ENCODE data around the gene JAZF1. TPM values are rescaled to one million over a fixed set of nuclear protein-coding genes. Genes with fewer than 3 reads are reported as not detected.
"Not testable (repeated sequence)": the region's sequence is repeated elsewhere in the genome, so short reads cannot be mapped to it uniquely, and the experiment has no call there.

Gene JAZF1
- total RNA-seq, 1 experiment from 2014 or later = 4.0 TPM

- DNase-seq (ENCODE audit: low read depth) = no peak
- in situ Hi-C loops (cut with HindIII; ENCODE audit: low pct_unique_long_range_greater_than_20kb, low sequenced_read_pairs) = no loop called here
Observed at GRCh38 chr7:27901028-27901760, 279.4 kb downstream of the JAZF1 start.

- in situ Hi-C loops (cut with HindIII; ENCODE audit: low pct_unique_long_range_greater_than_20kb, low sequenced_read_pairs) = no loop called here
- no peak for DNase-seq (ENCODE audit: low read depth)
Observed at GRCh38 chr7:27900006-27900405, 280.6 kb downstream of the JAZF1 start.

DNA sequence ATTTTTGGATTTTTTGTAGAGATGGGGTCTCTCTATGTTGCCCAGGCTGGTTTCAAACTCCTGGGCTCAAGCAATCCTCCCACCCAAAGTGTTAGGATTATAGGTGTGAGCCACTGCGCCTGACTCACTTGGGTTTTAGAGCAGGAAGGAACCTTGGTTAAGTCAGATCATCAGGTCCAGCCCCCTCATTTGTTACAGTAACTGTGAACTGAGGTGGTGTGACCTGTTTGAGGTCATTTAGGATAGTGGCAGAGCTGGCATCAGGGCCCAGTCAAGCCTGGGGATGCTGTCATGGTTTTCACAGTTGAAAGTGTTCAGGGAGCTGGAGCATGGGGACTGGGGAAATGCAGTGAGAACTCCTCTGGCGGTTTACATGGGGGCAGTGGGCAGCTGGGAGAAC is 281.0 kb downstream of the JAZF1 start:
- DNase-seq (ENCODE audit: low read depth) = no peak
- in situ Hi-C loops (cut with HindIII; ENCODE audit: low pct_unique_long_range_greater_than_20kb, low sequenced_read_pairs) = no loop called here

DNA sequence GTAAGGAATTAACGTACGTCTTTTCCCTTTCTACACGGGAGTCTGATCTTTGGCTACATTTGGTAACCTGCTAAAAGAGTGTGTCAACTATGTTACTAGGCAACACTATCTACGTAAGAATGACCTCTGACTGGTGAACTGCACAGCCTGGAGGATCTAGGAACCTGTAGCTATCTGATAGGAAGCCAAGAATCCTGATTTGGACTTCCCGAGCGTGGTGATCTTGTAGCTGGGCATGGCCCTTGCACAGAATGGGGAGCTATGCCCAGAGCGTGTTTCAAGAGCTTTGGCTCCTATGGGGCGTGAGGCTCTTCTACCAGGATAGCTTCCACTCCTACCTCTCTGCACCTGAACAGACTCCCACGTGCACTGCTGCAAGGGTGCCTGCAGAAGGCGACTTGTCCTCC is 283.2 kb downstream of the JAZF1 start:
- no peak for DNase-seq (ENCODE audit: low read depth)

GRCh38 chr7:27897001-27897400 is 283.6 kb downstream of the JAZF1 start:
- in situ Hi-C loops (cut with HindIII; ENCODE audit: low pct_unique_long_range_greater_than_20kb, low sequenced_read_pairs) = no loop called here
- no peak for DNase-seq (ENCODE audit: low read depth)

More for the DNA sequence above, 283.2 kb downstream of the JAZF1 start:
- in situ Hi-C loops (cut with HindIII; ENCODE audit: low pct_unique_long_range_greater_than_20kb, low sequenced_read_pairs) = no loop called here

DNA sequence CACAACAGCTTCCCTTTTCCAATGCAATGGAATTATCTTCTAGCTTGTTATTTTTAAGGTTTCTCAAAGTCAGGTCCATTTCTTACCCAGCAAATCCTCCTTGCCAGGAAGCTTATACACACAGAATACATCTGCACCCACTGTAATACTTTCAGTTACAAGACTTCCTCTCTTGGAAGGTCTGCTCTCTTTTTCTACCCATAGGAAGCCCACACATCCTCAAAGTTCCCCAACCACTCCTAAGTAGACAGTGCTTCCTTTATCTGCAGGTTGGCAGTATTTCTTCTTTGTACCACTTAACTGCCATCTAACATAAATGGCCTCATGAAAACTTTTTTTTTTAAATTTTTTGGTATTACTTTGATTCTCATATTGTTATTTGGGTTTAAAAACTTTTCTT is 285.0 kb downstream of the JAZF1 start:
- in situ Hi-C loops (cut with HindIII; ENCODE audit: low pct_unique_long_range_greater_than_20kb, low sequenced_read_pairs) = no loop called here
- no peak for DNase-seq (ENCODE audit: low read depth)

GRCh38 chr7:27890205-27890849 is 290.3 kb downstream of the JAZF1 start:
- in situ Hi-C loops (cut with HindIII; ENCODE audit: low pct_unique_long_range_greater_than_20kb, low sequenced_read_pairs) = no loop called here
- DNase-seq (ENCODE audit: low read depth) = no peak

- DNase-seq (ENCODE audit: low read depth) = no peak
- in situ Hi-C loops (cut with HindIII; ENCODE audit: low pct_unique_long_range_greater_than_20kb, low sequenced_read_pairs) = no loop called here
Observed at GRCh38 chr7:27889800-27890199, 290.8 kb downstream of the JAZF1 start.

DNA sequence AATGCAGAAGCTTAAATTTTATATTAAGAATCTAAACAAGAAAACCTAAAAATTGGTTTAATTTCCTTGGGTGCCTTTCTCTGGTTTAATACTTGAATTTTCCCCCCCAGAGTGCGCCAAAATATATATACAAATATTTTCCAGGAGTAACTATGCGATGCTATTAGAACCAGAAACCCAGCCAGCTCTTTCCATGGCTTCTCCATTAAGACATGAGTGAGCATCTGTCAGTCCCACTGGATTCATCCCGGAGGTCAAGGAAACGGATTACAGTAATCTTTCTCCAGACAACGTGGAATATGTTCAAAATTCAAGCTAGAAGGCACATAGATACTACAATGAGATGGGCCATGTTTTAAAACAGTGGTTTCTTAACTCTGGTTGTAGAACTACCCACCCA is 291.9 kb downstream of the JAZF1 start:
- in situ Hi-C loops (cut with HindIII; ENCODE audit: low pct_unique_long_range_greater_than_20kb, low sequenced_read_pairs) = no loop called here
- DNase-seq (ENCODE audit: low read depth) = no peak

DNA sequence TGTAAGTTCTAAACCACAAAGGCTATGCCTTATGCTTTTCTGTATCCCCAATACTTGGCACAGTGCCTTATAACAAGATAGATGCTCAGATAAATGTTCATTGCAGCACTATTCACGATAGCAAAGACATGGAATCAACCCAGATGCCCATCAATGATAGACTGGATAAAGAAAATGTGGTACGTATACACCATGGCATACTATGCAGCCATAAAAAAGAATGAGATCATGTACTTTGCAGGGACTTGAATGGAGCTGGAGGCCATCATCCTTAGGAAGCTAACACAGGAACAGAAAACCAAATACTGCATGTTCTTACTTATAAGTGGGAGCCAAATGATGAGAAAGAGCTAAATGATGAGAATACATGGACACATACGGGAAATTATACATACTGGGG is 293.9 kb downstream of the JAZF1 start:
- DNase-seq (ENCODE audit: low read depth); in situ Hi-C loops (cut with HindIII; ENCODE audit: low pct_unique_long_range_greater_than_20kb, low sequenced_read_pairs): not testable (repeated sequence)

DNA sequence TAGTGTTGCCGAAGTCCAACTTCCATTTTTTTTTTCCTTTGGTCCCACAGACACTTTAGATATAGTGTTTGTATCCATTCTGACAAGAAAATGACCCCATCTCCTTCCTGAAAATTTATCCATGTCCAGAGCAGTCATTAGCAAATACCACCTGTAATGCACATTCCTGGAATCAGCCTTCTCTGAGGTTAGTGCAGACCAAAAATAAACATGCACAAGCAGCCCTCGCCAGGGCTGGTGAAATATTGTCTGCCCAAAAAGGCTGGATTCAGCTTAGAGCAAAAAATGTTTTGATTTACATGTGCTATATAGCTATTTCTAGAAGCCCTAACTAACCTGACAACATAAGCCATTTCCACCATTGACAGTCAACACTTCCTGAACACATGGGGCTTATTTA is 294.9 kb downstream of the JAZF1 start:
- DNase-seq (ENCODE audit: low read depth) = no peak
- in situ Hi-C loops (cut with HindIII; ENCODE audit: low pct_unique_long_range_greater_than_20kb, low sequenced_read_pairs) = no loop called here

DNA sequence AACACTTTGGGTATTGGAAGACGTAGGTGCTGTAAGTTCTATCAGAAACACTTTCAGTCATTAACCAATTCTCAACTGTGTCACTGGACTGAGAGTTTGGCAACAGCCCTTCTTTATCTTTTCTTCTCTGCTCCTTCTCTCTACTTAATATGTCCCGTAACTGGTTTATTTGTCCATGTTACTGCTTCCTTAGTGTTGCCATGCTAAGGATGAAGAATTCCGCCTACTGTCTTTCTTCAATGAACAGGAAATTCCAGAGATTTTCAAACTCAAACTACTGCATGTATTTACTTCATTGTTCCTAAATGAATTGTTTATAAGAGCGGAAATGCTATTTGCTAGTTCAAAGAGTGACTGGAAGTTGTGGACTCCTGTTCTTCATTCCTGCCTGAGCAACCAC is 296.9 kb downstream of the JAZF1 start:
- no peak for DNase-seq (ENCODE audit: low read depth)
- in situ Hi-C loops (cut with HindIII; ENCODE audit: low pct_unique_long_range_greater_than_20kb, low sequenced_read_pairs) = no loop called here

DNA sequence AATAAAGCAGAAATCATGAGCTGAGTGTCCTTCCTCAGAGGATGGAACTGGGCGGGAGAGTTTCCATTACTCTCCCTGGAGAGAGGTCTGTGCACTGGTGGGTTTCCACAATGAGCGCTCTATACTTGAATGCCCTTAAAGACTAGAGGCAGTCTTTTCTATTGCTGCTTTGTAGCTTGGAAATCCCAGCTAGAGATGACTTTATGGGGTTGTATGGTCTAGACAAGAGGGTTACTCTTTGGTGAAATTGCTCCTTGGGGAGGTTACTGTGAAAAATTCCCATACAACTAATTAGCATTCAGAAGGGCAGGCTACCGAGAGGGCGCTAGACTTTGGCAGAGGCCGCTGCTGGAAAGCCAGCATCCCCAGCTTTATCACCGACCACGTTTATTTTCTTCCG is 303.8 kb downstream of the JAZF1 start:
- no peak for DNase-seq (ENCODE audit: low read depth)
- in situ Hi-C loops (cut with HindIII; ENCODE audit: low pct_unique_long_range_greater_than_20kb, low sequenced_read_pairs) = no loop called here

GRCh38 chr7:27875832-27876231 is 304.8 kb downstream of the JAZF1 start:
- in situ Hi-C loops (cut with HindIII; ENCODE audit: low pct_unique_long_range_greater_than_20kb, low sequenced_read_pairs) = no loop called here
- DNase-seq (ENCODE audit: low read depth) = no peak

- in situ Hi-C loops (cut with HindIII; ENCODE audit: low pct_unique_long_range_greater_than_20kb, low sequenced_read_pairs) = no loop called here
Observed at GRCh38 chr7:27875061-27875460, 305.5 kb downstream of the JAZF1 start.

GRCh38 chr7:27873981-27874957 is 306.3 kb downstream of the JAZF1 start:
- in situ Hi-C loops (cut with HindIII; ENCODE audit: low pct_unique_long_range_greater_than_20kb, low sequenced_read_pairs) = no loop called here
- DNase-seq (ENCODE audit: low read depth) = peak; percentile 96

More at GRCh38 chr7:27875061-27875460, 305.5 kb downstream of the JAZF1 start:
- no peak for DNase-seq (ENCODE audit: low read depth)

GRCh38 chr7:27872356-27873275 is 308.0 kb downstream of the JAZF1 start:
- no peak for DNase-seq (ENCODE audit: low read depth)
- in situ Hi-C loops (cut with HindIII; ENCODE audit: low pct_unique_long_range_greater_than_20kb, low sequenced_read_pairs) = no loop called here

DNA sequence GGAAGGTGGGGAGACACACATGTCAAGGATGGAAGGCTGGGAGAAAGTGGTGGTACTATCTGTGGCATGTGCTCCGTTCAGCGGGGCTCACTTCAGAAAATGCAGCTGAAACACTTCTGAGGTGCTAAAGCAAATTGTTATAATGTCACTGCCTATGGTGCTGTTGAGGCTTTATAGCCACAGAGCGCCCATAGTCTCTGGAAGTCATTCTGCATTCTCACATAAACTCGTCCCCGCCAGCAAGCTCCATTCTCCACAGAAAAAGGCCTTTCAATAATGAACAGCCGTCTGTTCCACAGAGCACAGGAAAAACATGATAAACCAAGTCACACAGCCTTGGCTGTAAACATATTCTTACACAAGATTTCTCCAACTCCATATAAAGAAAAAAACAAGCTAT is 308.7 kb downstream of the JAZF1 start:
- in situ Hi-C loops (cut with HindIII; ENCODE audit: low pct_unique_long_range_greater_than_20kb, low sequenced_read_pairs) = no loop called here
- DNase-seq (ENCODE audit: low read depth) = no peak
